Spinal cord (tissue), 10 donors: ENCODE measurements around the gene LSAMP. TPM values are rescaled to one million over a fixed set of nuclear protein-coding genes. Genes with fewer than 3 reads are reported as not detected.
A peak's percentile ranks its signal among the peaks of the same experiment; 100 is the strongest.

ENCODE experiments used
- DNase-seq, 6 donors: peaks; one replicate each; pipeline versions ENCODE4 v3.0.0 to v3.0.0-alpha.2; 2013 to 2015; ENCODE audit warnings: low spot score in 6 of 6, low read depth in 4 of 6
- H3K27ac ChIP-seq: one replicate; pipeline ENCODE4 v1.5.1; 2013; ENCODE audit warnings: low read depth, low read length, control low read depth
- H3K27me3 ChIP-seq: one replicate; pipeline ENCODE4 v1.6.1; 2013; ENCODE audit warnings: low read length; ENCODE audit not compliant: control insufficient read depth, insufficient read depth
- H3K36me3 ChIP-seq: one replicate; pipeline ENCODE4 v1.6.1; 2013; ENCODE audit warnings: low read length; ENCODE audit not compliant: control insufficient read depth, insufficient read depth
- H3K4me1 ChIP-seq: one replicate; pipeline ENCODE4 v1.6.1; 2013; ENCODE audit warnings: low read length; ENCODE audit not compliant: control insufficient read depth, insufficient read depth
- H3K4me3 ChIP-seq: one replicate; pipeline ENCODE4 v1.5.1; 2013; ENCODE audit warnings: low read depth, low read length, control low read depth
- H3K9me3 ChIP-seq: one replicate; pipeline ENCODE4 v1.6.1; 2013; ENCODE audit warnings: low read length; ENCODE audit not compliant: control insufficient read depth, insufficient read depth
- WGBS: methylation state at CpG from one replicate; pipeline ENCODE4 v1.1.5; 2013; ENCODE audit warnings: missing lambda C conversion rate; ENCODE audit not compliant: insufficient coverage; 5-methylcytosine and 5-hydroxymethylcytosine counted together
- polyA plus RNA-seq, 2 donors: library from polyadenylated mRNA; unstranded; fragments of 120-200 nt; gene quantifications; one replicate each; pipeline ENCODE4 v1.2.1, GENCODE V29; 2013; ENCODE audit not compliant: insufficient read length in 2 of 2
- total RNA-seq, 2 donors: library from RNA; depleted of rRNA in 1 of 2; stranded (reverse); fragments of 120-200 nt in 1 of 2; fragments of >200 nt in 1 of 2; gene quantifications; one replicate each; pipeline versions ENCODE4 v1.2.3 to v1.2.4, GENCODE V29; 2013 to 2014
- donor health status: healthy.

Gene LSAMP
- total and polyA plus RNA-seq, 4 donors, result 69.4 to 174 (median 108) TPM

DNA sequence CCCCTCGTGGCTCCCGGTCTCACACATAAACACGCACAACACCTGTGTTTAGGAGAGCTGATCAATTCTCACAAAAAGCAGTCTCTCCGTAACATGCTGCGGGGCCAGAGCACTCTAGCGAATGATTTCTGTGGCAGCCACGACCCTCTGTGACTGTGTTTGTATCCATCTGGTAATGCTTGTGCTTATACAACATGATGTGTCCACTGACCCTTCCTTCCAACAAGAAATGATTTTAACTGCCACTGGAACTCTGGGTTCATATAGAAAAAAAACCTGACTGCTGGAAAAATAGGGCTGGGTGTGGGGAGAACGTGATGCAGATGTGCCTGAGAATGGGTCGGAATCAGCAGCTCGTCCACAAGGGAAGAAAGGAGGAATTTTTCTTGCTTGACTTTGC, 411.8 kb downstream of the LSAMP start:
- 69% methylated on average over 7 of the region's 10 CpGs for WGBS
- H3K27me3 ChIP-seq, result no peaks in the 10 kb centered on the region
- H3K27ac ChIP-seq, result no peak overlapping the region
- no peaks in the 10 kb centered on the region for H3K9me3 ChIP-seq
- no peak for DNase-seq
- H3K4me1 ChIP-seq, result no peaks in the 10 kb centered on the region
- H3K36me3 ChIP-seq, result no peaks in the 10 kb centered on the region
- no peak overlapping the region for H3K4me3 ChIP-seq

DNA sequence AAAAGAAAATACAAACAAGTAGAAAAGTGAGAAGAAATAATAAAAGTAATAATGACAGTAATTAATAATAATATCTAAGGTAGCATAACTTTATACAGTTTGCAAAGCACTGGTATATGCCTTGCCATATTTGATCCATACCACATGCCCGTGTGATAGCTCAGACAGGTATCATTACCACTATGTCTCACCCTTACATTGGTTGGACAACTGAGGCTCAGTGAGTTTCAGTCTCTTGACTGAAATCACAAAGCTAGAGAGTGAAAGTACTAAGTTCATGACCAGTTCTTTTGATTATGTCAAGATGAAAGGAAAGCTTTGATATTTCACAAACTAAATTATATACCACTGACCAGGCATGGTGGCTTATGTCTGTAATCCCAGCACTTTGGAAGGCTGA, 413.1 kb downstream of the LSAMP start:
- DNase-seq, result no peak
- WGBS, result no CpG with 5 or more reads among the region's 1 CpG
- Histone ChIP-seq H3K4me1 (no peaks in the 10 kb centered on the region), H3K4me3 (no peak overlapping the region), H3K27me3 (no peaks in the 10 kb centered on the region), H3K36me3 (no peaks in the 10 kb centered on the region), H3K27ac (no peak overlapping the region), H3K9me3 (no peaks in the 10 kb centered on the region)

DNA sequence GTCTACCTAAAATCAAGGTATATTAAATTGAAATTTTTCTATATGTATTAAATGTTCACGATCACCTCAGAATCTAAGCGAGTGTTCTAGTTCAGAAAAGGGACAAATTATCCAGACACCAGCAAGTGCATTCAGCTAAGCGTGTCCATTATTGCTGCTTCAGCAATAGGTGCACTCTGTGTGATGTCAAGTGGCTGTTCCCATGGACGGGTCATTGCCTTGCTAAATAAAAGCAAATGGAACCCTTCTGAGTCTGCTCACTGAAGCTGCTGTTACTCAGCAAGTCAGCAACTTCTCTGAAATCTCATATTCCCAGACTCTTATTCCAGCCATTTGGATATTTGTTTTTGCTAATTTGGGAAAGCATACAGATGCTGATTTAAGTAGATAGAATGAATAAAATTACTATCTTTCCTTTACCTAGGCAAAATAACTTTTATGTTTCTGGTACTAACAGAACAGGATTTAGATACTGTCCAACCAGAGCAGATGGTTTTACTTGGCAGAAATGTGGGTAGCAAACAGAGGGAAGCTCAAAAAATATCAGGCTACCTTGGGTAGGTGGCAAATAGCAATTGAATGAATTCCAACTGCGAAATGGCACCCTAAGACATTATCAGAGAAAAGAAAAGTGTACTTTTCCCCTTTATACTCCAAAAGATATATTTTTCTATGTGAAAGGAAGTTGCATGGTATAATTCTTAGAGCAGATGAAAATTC, 415.0 kb downstream of the LSAMP start:
- no peaks in the 10 kb centered on the region for H3K4me1 ChIP-seq
- DNase-seq, result peak in 1 of 6 donors; percentile 42
- H3K27ac ChIP-seq, result no peak overlapping the region
- no peaks in the 10 kb centered on the region for H3K27me3 ChIP-seq
- no peaks in the 10 kb centered on the region for H3K36me3 ChIP-seq
- no peaks in the 10 kb centered on the region for H3K9me3 ChIP-seq
- WGBS, result 80% methylated on average over 3 of the region's 5 CpGs
- no peak overlapping the region for H3K4me3 ChIP-seq

DNA sequence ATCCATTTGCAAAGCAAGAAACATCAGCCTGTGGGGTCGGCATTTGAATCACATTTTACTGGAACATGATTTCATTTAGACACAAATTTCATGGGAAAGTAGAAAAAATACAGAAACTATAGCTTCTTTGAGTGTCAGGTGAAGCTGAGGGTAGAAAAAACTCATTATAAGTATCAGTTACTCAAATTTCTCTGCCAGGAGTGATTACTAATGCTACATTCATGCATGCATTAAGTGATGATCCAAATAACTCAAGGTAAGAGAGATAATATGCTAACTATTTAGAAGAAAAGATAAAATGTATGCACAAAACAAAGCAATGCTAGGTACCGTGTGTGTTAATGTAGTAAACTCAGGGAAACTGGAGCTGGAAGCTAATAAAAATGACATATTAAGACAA, 416.0 kb downstream of the LSAMP start:
- Histone ChIP-seq H3K27ac (no peak overlapping the region), H3K27me3 (no peaks in the 10 kb centered on the region), H3K36me3 (no peaks in the 10 kb centered on the region), H3K9me3 (no peaks in the 10 kb centered on the region), H3K4me1 (no peaks in the 10 kb centered on the region), H3K4me3 (no peak overlapping the region)
- no CpG with 5 or more reads among the region's 2 CpGs for WGBS
- DNase-seq, result no peak

DNA sequence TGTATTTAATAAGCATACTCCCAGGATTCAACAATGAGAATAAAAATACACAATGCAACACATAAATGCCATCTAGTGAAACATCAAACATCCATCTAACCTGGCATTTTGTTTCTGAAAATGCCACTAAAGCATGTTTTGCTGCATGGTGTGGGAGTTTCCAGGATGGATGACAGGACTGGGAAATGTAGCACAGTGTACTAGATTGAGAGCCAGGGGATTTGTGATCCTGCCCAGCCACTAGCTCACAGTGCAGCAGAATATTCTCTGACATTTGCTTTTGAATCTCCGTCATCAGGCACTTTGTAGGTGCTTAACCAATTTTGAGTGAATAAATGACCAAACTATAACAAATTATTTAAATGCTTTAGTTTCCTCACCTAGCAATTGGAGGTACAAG, 417.1 kb downstream of the LSAMP start:
- H3K4me1 ChIP-seq, result no peaks in the 10 kb centered on the region
- no peak for DNase-seq
- no peaks in the 10 kb centered on the region for H3K36me3 ChIP-seq
- H3K4me3 ChIP-seq, result no peak overlapping the region
- WGBS, result no CpG with 5 or more reads among the region's 1 CpG
- no peak overlapping the region for H3K27ac ChIP-seq
- no peaks in the 10 kb centered on the region for H3K9me3 ChIP-seq
- no peaks in the 10 kb centered on the region for H3K27me3 ChIP-seq

DNA sequence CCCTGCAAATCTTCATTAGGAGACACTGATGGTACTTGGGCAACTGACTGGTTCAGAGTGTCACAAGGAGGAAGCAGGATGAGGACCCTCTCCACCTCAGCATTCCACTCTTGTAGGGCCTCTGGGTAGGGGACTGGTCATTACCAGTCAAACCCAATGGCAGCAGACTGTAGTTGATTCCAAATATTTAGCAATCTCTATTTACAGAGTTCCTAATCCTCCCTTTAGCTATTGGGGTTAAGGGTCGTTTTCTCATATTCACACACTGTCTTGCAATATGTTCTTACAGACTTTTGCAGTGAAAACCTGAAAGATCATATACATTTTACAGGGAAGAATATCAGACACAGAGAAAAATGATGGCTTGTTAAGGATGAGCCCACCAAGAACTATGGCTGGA, 424.3 kb downstream of the LSAMP start:
- Histone ChIP-seq H3K27me3 (no peaks in the 10 kb centered on the region), H3K4me3 (no peak overlapping the region), H3K4me1 (no peaks in the 10 kb centered on the region), H3K9me3 (no peaks in the 10 kb centered on the region), H3K27ac (no peak overlapping the region), H3K36me3 (no peaks in the 10 kb centered on the region)
- no peak for DNase-seq
- no CpG with 5 or more reads among the region's 1 CpG for WGBS

DNA sequence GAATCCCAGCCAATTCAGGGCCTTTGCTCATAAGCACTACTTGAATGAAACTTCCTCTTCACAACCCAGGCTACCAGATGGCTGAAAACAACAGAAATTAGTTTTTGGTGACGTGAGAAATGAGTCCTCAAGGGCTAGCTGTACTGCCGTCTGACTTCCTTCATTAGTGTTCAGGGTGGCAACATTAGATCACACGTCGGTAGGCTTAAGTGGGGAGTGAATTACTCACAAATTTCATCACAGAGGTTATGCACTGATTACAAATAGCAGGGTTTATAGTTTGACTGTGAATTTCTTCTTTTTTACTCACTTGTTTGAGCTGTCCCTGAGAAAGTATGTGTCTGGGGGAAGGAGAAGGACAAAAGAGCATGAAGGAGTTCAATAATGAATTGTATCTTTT, 424.8 kb downstream of the LSAMP start:
- Histone ChIP-seq H3K4me3 (no peak overlapping the region), H3K27ac (no peak overlapping the region), H3K27me3 (no peaks in the 10 kb centered on the region), H3K4me1 (no peaks in the 10 kb centered on the region), H3K36me3 (no peaks in the 10 kb centered on the region), H3K9me3 (no peaks in the 10 kb centered on the region)
- WGBS, result no CpG with 5 or more reads among the region's 4 CpGs
- peak in 1 of 6 donors; percentile 65 for DNase-seq

DNA sequence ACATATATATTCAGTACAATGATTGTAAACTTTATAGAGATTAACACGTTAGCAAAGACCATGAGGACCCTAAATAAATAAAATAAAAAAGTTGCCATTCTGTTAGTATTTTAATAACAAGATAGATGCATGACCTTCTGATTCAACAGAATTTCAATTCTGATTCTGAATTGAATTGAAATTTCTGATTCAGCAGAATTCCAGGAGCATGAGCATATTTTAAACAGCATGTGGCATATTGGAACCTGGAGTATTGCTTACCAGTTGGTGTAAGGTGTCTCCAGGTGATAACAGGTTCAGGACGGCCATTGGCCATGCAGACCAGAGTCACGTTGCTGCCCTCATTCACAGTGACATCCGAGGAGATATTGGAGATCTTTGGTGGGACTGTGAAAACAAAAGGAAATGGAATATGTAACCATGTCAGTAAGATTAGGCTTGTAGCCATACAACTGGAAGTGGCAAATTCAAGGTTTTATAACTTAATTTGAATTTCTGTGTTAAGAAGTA, 426.0 kb downstream of the LSAMP start:
- H3K4me1 ChIP-seq, result no peaks in the 10 kb centered on the region
- DNase-seq, result no peak
- no peaks in the 10 kb centered on the region for H3K9me3 ChIP-seq
- no peak overlapping the region for H3K27ac ChIP-seq
- no peaks in the 10 kb centered on the region for H3K36me3 ChIP-seq
- no peak overlapping the region for H3K4me3 ChIP-seq
- H3K27me3 ChIP-seq, result no peaks in the 10 kb centered on the region
- WGBS, result 100% methylated on average over 2 of the region's 4 CpGs

DNA sequence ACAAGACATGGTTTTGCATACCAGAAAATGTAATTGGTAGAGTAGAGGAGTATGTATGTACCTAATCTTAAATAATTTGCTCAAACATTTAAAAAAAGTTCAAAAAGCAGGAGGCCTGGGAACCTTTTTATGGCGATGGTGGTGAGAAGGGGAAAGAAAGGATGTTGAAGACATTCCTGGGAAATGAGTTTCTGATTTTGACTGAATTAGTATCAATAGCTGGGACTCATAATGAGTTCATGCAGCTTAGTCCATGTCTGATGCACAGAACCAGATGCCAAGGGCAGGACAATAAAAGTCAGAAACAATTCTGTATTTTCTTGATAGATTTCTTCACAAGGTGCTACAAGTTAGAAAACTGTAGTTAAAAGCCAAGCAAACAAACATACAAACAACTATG, 426.6 kb downstream of the LSAMP start:
- Histone ChIP-seq H3K4me3 (no peak overlapping the region), H3K4me1 (no peaks in the 10 kb centered on the region), H3K36me3 (no peaks in the 10 kb centered on the region), H3K9me3 (no peaks in the 10 kb centered on the region), H3K27me3 (no peaks in the 10 kb centered on the region), H3K27ac (no peak overlapping the region)
- 100% methylated on average over 1 of the region's 1 CpG for WGBS
- DNase-seq, result no peak

DNA sequence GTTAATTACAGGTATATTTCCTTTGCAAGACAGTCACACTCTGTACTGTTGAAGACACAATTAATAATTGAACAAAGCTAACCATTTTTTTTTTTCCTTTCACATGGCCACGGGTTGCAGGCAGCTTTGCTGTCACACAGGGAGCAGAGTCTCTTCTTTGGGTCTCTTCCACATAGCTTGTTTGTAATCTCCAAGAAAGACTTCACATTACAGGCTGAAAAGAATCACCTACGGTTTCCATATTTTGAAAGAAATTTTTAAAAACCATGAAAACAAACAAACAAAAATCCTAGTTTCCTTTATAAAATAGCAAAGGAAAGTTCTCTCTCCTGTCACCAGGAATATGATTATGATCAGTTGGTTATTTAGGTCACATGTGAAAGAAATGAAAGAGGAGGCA, 429.4 kb downstream of the LSAMP start:
- DNase-seq, result no peak
- 57% methylated on average over 1 of the region's 2 CpGs for WGBS
- no peak overlapping the region for H3K4me3 ChIP-seq

More for the DNA sequence above, 429.4 kb downstream of the LSAMP start:
- Histone ChIP-seq H3K36me3 (no peaks in the 10 kb centered on the region), H3K4me1 (no peaks in the 10 kb centered on the region), H3K27me3 (no peaks in the 10 kb centered on the region), H3K27ac (no peak overlapping the region), H3K9me3 (no peaks in the 10 kb centered on the region)
